Measurements from ENCODE around the gene IP6K2.
A peak's percentile ranks its signal among the peaks of the same experiment; 100 is the strongest.

Gene IP6K2

GRCh38 chr3:48661501-48662144, 55.4 kb downstream of the IP6K2 start:
- DNase-seq (ENCODE audit: low read depth): no peak
- H3K4me3 ChIP-seq (ENCODE audit: control insufficient read depth, low read depth, low read length): peak overlapping the region; percentile 46

GRCh38 chr3:48660800-48661400, 56.1 kb downstream of the IP6K2 start:
- H3K4me3 ChIP-seq (ENCODE audit: control insufficient read depth, low read depth, low read length): no peak overlapping the region
- no peak for TF ChIP-seq CTCF (IDR thresholded peaks at IDR 0.05; ENCODE audit: control insufficient read depth, insufficient read depth, low read depth, low read length, missing control alignments)
- DNase-seq (ENCODE audit: low read depth): no peak

More at GRCh38 chr3:48661501-48662144, 55.4 kb downstream of the IP6K2 start:
- no peak for TF ChIP-seq CTCF (IDR thresholded peaks at IDR 0.05; ENCODE audit: control insufficient read depth, insufficient read depth, low read depth, low read length, missing control alignments)

GRCh38 chr3:48656841-48657281, 60.2 kb downstream of the IP6K2 start:
- H3K4me3 ChIP-seq (ENCODE audit: control insufficient read depth, low read depth, low read length): no peak overlapping the region
- TF ChIP-seq CTCF (IDR thresholded peaks at IDR 0.05; ENCODE audit: control insufficient read depth, insufficient read depth, low read depth, low read length, missing control alignments): no peak
- no peak for DNase-seq (ENCODE audit: low read depth)

- peak overlapping the region; percentile 40 for H3K4me3 ChIP-seq (ENCODE audit: control insufficient read depth, low read depth, low read length)
- DNase-seq (ENCODE audit: low read depth): peak; percentile 10
- TF ChIP-seq CTCF (IDR thresholded peaks at IDR 0.05; ENCODE audit: control insufficient read depth, insufficient read depth, low read depth, low read length, missing control alignments): peak; percentile 28
Observed at GRCh38 chr3:48656061-48656840, 60.8 kb downstream of the IP6K2 start.

- no peak for DNase-seq (ENCODE audit: low read depth)
- TF ChIP-seq CTCF (IDR thresholded peaks at IDR 0.05; ENCODE audit: control insufficient read depth, insufficient read depth, low read depth, low read length, missing control alignments): no peak
- H3K4me3 ChIP-seq (ENCODE audit: control insufficient read depth, low read depth, low read length): peak overlapping the region; percentile 40
Observed at GRCh38 chr3:48655606-48656005, 61.4 kb downstream of the IP6K2 start.

- no peak overlapping the region for H3K4me3 ChIP-seq (ENCODE audit: control insufficient read depth, low read depth, low read length)
- TF ChIP-seq CTCF (IDR thresholded peaks at IDR 0.05; ENCODE audit: control insufficient read depth, insufficient read depth, low read depth, low read length, missing control alignments): no peak
- DNase-seq (ENCODE audit: low read depth): no peak
Observed at GRCh38 chr3:48655063-48655462, 62.0 kb downstream of the IP6K2 start.
